Measurements from ENCODE around the gene PHF21A. TPM values are rescaled to one million over a fixed set of nuclear protein-coding genes. Genes with fewer than 3 reads are reported as not detected.

PHF21A gene
- polyA plus RNA-seq, 1 experiment, result 17.1 TPM

DNA sequence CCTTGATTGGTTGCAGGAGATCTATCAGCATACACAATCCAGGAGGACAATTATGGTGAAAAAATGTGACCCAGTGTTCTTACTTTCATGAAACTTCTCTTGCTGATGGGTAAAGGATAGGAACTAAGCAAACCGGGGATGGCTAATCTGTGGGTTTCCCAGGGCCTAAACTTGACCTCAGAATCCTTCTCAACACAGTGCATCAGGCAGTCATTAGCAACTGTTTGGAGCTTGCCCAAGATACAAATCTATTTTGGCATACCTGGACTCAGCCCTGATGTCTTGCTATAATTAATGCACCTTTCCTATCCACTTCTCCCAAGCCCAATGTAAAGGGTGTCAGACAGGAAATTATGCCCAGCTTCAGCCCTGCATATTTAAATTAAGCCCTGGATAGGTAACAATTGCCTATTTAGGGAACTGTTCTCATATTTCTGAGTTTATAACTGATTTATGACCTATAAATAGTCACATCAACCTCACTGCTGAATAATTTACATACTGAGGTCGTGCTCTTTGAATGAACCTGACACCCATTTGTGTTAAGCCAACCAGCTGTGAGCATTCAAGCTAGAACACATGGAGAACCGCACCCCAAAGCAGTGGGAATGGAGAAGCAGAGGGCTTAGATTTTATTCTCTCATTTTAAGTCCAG lies 9.2 kb upstream of the PHF21A start:
- no peak for DNase-seq (ENCODE audit: low read depth)
- ChIA-PET CTCF (interaction anchor here (1.0 kb wide), 1 partner anchor 68 kb away, joined by 3 read pairs; no protein-coding TSS in a partner anchor), POLR2A (no interaction called here)
- TF ChIP-seq, protein P1, sequence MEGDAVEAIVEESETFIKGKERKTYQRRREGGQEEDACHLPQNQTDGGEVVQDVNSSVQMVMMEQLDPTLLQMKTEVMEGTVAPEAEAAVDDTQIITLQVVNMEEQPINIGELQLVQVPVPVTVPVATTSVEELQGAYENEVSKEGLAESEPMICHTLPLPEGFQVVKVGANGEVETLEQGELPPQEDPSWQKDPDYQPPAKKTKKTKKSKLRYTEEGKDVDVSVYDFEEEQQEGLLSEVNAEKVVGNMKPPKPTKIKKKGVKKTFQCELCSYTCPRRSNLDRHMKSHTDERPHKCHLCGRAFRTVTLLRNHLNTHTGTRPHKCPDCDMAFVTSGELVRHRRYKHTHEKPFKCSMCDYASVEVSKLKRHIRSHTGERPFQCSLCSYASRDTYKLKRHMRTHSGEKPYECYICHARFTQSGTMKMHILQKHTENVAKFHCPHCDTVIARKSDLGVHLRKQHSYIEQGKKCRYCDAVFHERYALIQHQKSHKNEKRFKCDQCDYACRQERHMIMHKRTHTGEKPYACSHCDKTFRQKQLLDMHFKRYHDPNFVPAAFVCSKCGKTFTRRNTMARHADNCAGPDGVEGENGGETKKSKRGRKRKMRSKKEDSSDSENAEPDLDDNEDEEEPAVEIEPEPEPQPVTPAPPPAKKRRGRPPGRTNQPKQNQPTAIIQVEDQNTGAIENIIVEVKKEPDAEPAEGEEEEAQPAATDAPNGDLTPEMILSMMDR (IDR thresholded peaks at IDR 0.05; ENCODE audit: insufficient read depth, low read depth, low read length), result no peak
- Histone ChIP-seq H3K27me3 (ENCODE audit: control insufficient read depth, insufficient read depth, low read length) (peaks cover 3% of the 10 kb centered on the region; the same call in 1 of the 2 replicates), H3K4me3 (ENCODE audit: low read depth, low read length) (no peak overlapping the region), H3K36me3 (ENCODE audit: control insufficient read depth, insufficient read depth, low read length) (no peaks in the 10 kb centered on the region)

DNA sequence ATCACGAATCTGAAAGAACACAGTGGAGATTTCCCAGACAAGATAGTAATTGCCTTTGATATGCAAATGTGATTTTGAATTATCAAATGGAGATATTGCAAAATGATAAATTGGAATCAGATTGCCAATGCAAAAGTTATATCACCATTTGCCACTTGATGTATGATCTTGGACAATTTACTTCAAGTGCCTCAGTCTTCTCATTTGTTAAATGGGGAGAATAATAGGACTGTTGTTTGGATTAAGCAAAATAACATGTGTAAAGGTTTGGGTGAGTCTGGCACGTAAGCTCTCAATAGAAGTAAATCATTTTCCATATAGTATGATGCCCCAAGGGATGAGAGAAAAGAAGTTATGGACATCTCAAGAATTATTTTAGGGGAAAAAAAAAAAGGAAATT lies 7.9 kb upstream of the PHF21A start:
- ChIA-PET CTCF (interaction anchor here (0.9 kb wide), 1 partner anchor 52 kb away, joined by 3 read pairs; no protein-coding TSS in a partner anchor), POLR2A (no interaction called here)

DNA sequence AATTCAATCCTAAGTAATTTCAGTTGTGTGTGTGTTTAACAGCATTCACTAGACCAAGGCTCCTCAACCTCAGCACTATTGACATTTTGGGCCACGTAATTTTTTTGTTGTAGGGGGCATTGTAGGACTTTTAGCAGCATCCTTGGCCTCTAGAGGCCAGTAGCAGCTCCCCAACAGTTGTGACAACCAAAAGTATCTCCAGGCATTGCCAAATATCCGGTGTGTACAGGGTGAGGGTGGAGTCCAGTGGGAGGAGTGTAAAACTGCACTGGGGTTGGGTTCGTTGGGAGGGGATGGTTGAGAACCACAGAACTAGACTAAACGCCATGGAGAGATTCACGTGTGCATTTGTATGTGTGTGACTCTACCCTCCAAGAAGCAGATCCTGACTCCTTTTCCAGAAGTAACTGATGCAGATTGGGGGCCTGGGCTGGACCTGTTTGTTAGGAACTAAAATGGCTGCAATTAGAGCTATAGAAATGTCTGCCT lies 5.9 kb upstream of the PHF21A start:
- no peaks in the 10 kb centered on the region for H3K36me3 ChIP-seq (ENCODE audit: control insufficient read depth, insufficient read depth, low read length)
- TF ChIP-seq, protein P1 (IDR thresholded peaks at IDR 0.05; ENCODE audit: insufficient read depth, low read depth, low read length), result peak; percentile 61
- CTCF ChIA-PET, result interaction anchor here (0.6 kb wide), 1 partner anchor 144 kb away, joined by 4 read pairs; no protein-coding TSS in a partner anchor
- H3K4me3 ChIP-seq (ENCODE audit: low read depth, low read length), result no peak overlapping the region
- 0 out of 2 replicates have a peak, but pooled peaks cover 3% of the 10 kb centered on the region for H3K27me3 ChIP-seq (ENCODE audit: control insufficient read depth, insufficient read depth, low read length)
- DNase-seq (ENCODE audit: low read depth), result no peak
- POLR2A ChIA-PET, result no interaction called here

More for the DNA sequence above, 7.9 kb upstream of the PHF21A start:
- Histone ChIP-seq H3K27me3 (ENCODE audit: control insufficient read depth, insufficient read depth, low read length) (0 out of 2 replicates have a peak, but pooled peaks cover 3% of the 10 kb centered on the region), H3K4me3 (ENCODE audit: low read depth, low read length) (no peak overlapping the region), H3K36me3 (ENCODE audit: control insufficient read depth, insufficient read depth, low read length) (no peaks in the 10 kb centered on the region)
- TF ChIP-seq, protein P1 (IDR thresholded peaks at IDR 0.05; ENCODE audit: insufficient read depth, low read depth, low read length), result no peak
- DNase-seq (ENCODE audit: low read depth), result no peak

DNA sequence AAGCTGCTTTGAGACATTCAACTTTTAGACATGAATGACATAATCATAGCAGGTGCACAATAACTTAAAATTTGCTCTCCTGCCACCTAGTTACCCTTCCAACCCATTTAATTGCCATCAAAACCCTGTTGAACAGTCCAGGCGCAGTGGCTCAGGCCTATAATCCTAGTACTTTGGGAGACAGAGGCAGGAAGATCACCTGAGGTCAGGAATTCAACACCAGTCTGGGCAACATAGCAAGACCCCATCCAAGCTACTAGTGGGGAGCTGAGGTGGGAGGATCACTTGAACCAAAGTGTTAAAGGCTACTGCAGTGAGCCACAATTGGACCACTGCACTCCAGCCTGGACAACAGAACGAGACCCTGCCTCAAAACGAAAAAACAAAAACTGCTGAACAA lies 4.0 kb upstream of the PHF21A start:
- Histone ChIP-seq H3K36me3 (ENCODE audit: control insufficient read depth, insufficient read depth, low read length) (no peaks in the 10 kb centered on the region), H3K4me3 (ENCODE audit: low read depth, low read length) (no peak overlapping the region), H3K27me3 (ENCODE audit: control insufficient read depth, insufficient read depth, low read length) (0 out of 2 replicates have a peak, but pooled peaks cover under 1% of the 10 kb centered on the region)
- no peak for DNase-seq (ENCODE audit: low read depth)
- ChIA-PET POLR2A (no interaction called here), CTCF (interaction anchor here (1.4 to 1.9 kb wide), 3 partner anchors 11 to 183 kb away, joined by 4 to 6 read pairs (median 5); no protein-coding TSS in a partner anchor)
- TF ChIP-seq, protein P1 (IDR thresholded peaks at IDR 0.05; ENCODE audit: insufficient read depth, low read depth, low read length), result no peak

DNA sequence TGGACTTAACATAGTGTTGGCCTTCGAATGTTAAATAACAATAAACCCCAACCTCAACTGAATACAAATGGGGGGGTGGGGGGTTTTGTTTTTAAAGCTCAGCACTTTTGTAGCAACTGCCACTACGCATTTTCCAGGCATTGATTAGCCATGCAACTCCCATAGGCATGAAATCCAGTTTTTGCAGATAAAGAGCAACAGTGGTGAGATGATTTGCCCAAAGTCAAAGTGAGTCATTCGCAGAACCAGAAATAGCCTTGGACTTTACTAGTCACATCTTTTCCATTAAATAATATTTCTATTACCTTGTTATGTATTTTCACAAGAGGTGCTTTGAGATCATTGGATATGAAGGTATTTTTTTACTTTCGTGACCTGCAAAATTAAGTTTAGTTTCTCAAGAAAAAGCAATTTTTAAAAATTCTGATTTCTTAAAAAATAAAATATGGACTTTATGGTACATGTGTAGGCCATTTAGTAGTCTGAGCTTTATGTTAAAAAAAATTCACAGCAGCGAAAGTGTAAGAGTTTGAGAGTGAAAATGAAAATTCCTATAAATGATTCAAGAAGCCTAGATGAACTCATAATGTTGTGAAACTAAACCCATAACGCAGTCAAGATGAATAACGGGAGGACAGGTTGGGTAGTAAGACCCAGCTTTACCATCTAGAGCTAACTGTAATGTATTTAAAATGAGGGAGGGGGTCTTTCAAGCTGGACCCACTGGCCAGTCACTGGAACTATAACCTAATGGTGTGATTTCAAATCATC lies 1.9 kb upstream of the PHF21A start:
- no peak for DNase-seq (ENCODE audit: low read depth)
- Histone ChIP-seq H3K27me3 (ENCODE audit: control insufficient read depth, insufficient read depth, low read length) (no peaks in the 10 kb centered on the region), H3K36me3 (ENCODE audit: control insufficient read depth, insufficient read depth, low read length) (no peaks in the 10 kb centered on the region), H3K4me3 (ENCODE audit: low read depth, low read length) (no peak overlapping the region)
- TF ChIP-seq, protein P1 (IDR thresholded peaks at IDR 0.05; ENCODE audit: insufficient read depth, low read depth, low read length), result no peak
- ChIA-PET CTCF (interaction anchor here (0.5 kb wide), 1 partner anchor 112 kb away, joined by 4 read pairs; no protein-coding TSS in a partner anchor), POLR2A (no interaction called here)

All from BJ (cell line).